HG03103 (cell line): ENCODE measurements around the gene GNAS.
A peak's percentile ranks its signal among the peaks of the same experiment; 100 is the strongest.

Experiments
- ATAC-seq: cut with Tn5 transposase; IDR thresholded peaks from one replicate; pipeline ENCODE4 v1.9.1; 2021; ENCODE audit warnings: low read depth; ENCODE audit not compliant: unreplicated experiment

Gene GNAS

DNA sequence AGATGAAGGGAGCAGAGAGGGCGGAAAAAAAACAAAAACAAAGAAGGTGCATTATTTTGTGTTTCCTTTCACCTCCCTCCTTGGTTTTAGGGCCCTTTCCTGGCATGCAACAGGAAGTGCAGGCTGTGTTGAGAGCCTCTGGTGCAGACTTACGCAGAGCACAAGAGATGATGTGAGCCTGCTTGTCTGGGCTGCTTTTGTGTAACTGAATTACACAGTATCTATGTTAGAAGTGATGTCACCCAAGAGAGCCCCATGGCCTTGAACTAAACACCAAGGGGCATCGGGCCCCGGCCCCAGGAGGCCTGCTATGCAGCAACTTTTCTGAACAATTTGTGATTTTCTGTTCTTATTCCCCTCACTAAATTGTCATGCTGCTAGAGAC, 25.5 kb downstream of the GNAS start:
- no peak for ATAC-seq

DNA sequence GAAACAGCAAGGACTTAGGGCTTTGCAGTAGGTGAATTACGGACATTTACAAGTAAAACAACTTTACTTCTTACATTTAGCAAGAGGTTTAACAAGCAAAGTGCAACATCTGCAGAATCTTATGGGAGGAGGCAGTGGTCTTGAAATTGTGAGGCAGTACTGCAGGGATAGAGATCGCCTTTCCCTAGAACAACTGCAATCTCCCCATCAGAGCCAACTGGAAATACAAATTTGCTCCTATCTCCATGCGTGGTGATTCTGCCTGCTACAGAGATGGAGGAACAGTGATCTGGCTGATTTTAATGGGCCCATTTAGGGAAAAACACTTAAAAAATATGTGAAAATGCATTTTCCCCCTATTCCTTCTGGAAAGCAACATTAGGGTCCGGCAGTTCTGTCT, 25.9 kb downstream of the GNAS start:
- no peak for ATAC-seq

DNA sequence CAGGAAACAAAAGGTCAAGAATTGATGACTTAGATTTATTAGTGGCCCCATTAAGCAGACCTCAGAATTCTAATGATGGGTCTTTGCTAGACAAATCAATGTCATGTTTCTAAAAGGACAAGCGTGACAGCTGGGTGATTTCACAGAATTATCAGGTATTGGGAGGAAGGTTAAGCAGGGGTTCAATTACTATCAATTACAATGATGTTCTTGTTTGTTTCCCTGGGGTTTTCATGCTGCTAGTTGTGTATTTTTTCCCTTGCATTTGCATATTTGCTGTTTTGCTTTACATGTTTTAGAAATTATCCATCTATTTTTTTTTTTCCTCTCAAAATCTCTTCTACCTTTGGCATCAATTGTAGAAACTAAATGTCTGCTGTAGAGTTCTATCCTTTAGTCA, 27.9 kb downstream of the GNAS start:
- ATAC-seq = no peak

DNA sequence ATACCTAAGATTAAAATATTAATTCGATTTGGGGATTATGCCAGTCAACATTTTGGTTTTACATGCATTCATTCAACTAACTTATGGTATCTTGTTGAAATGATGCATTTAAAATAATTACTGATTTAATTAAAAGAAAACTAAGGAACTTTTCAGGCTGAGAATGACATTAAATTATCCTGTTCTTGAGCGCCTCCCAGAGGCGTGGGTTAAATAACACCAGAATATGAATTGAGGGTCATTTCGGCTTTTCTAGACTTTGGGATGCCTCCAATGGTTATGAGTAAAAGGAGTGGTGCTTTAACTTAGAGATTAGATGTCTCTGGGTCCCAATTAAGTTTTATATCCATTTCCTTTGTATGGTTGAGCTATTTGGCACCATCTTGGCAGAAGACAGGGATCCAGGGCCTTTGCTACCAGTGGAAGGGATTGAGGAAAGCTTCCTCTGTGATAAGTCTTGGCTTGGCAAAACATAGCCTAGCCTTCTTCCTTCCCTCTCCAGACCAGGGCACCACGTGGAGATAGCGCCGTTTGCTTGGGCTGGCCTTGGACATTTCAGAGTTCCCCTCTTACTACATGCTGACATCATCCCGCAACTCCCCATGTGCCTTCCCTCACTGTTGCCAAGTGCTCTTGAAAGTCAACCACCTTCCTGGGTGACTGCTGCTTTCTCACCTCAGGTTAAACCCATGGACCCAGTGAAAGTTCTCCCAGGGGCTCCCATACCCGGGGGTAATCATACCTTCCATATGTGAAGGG, 28.7 kb downstream of the GNAS start:
- ATAC-seq = no peak

DNA sequence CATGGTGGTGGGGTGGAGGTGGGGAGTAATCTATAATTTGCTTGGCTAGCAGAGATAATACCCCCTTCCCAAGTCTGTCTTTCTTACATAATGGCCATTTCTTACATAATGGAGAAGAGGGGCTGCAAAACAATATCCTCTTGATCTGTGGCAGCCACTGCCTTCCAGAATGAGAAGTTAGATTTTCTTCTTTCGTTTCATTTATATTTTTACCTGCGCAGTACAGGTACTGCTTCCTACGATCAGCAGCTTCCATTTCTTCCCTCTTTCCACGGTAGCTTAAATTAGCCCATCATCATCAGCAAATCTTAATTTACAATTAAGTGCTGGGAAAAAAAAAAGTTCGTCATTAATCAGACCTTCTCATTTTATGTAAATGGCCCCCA, 30.2 kb downstream of the GNAS start:
- no peak for ATAC-seq

DNA sequence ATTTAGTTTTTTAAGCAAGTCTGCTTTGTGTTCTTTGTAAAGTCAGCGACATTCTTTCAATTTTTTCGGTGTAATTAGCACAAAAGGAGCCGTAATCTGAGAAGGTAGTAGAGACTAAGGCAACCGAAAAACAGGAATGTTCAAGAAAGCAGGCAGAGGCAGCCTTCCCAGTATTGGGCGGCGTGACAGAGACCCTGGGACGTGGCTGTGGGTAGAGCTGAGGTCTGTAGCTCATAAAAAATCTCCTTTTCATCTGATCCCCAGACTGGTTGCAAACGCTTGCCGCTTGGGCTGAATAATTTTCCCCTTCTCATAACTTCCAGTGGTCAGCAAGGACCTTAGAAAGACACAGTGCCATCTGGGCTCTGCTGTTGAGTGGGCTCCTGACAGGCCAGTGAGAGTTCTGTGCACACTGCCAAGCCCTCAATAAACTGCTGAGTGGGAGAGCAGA, 30.8 kb downstream of the GNAS start:
- no peak for ATAC-seq

DNA sequence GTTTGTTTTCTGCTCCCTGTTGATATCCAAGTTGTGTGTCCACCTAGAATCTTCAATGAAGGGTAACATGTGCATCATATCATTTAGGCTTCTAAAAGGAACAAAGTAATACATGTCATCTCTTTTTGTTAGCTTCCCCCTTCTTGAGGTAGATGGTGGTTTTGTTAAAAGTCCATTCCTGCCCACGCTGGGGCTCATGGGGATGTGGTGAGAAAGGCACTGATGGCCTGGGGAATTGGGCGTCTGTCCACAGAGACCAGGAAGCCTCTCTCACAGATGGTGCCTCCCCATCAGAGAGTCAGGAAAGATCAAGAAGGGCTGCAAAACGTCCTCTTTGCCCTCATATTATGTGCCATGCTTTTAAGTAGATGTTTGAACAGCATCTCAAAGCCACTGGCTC, 32.5 kb downstream of the GNAS start:
- ATAC-seq = no peak

DNA sequence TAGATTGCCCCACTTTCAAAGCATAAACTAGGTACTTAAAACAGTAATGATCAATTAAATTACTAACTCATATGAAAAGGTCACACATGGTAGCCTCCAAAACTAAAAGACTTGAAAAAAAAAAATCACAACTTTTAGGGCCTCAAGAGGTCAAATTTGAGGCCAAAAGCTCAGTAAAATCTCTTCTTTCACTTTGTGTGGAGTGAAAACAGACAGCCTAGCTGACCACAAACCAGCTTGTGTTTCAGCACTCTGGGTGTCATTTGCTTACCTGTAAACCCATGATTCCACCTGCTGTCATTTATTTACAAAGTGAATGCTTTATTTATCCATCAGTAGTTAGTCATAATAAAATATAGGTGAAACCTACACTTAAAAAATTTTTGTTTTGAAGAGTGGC, 34.0 kb downstream of the GNAS start:
- no peak for ATAC-seq

DNA sequence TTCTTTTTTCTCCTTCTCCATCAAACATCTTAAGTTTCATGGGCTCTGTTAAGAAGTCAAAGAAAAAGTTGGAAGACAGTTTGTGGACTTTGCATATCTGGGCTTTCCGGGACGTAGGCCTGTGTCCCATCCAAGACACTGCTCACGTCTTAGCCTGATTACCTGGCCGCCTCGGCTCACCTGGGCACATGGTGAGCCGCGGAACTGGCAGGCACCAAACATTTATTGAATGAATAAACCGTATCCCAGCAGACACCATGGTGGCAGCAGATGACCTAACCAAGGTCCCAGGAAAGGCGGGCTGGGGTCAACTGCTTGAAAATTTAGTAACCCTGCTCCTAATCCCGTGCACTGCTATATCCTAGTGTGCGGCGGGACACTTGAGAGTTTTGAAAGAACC, 35.6 kb downstream of the GNAS start:
- no peak for ATAC-seq

DNA sequence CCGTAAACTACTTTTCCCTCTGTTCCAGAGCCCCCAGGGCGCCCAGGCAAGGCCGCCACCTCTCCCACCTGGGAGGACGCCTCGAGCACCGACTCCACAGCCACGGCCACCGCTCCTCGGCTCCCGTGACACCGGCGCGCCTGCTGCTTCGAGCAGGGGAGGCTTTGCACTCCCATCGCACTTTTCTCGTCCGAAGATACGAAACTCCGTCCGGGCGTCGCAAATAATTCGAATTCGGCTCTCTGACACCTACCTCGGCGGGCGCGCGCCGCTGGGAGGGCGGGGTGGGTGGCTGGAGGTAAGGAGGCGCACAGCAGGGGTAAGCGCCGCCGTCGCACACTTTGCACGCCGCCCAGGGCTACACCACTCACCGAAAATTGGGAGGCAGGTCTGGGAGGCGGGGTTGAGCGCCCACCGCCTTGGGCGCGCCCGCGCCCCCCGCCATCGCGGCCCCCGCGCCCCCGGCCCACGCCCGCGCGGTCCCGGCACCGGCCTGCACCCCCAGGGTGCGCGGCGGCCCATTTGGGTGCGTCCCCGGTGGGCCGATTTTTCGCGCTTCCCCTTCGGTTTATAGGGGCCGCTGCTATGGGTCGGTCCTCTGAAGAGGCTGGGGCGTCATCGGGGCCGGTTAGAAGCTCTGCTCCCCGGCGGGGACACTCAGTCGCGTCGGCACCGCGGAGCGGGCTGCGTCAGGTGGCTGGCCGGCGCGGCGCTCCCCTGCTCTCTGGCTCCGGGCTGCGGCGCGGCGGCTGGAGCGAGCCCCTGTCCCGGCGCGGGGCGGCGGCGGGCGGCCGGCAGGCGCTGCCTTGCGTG, 36.2 kb downstream of the GNAS start:
- peak; percentile 31 for ATAC-seq

DNA sequence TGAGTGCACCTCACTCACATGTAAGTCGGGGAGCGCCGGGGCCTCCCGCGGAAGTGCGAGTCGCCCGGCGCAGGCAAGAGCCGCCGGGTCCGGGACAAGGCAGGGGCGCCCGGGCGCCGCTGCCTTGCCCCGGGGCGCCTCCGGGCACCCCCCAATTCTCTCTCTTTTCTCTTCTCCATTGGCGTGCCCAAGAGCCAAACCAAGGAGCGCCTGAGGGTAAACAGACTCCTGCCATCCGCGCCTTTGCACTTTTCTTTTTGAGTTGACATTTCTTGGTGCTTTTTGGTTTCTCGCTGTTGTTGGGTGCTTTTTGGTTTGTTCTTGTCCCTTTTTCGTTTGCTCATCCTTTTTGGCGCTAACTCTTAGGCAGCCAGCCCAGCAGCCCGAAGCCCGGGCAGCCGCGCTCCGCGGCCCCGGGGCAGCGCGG, 36.8 kb downstream of the GNAS start:
- no peak for ATAC-seq

DNA sequence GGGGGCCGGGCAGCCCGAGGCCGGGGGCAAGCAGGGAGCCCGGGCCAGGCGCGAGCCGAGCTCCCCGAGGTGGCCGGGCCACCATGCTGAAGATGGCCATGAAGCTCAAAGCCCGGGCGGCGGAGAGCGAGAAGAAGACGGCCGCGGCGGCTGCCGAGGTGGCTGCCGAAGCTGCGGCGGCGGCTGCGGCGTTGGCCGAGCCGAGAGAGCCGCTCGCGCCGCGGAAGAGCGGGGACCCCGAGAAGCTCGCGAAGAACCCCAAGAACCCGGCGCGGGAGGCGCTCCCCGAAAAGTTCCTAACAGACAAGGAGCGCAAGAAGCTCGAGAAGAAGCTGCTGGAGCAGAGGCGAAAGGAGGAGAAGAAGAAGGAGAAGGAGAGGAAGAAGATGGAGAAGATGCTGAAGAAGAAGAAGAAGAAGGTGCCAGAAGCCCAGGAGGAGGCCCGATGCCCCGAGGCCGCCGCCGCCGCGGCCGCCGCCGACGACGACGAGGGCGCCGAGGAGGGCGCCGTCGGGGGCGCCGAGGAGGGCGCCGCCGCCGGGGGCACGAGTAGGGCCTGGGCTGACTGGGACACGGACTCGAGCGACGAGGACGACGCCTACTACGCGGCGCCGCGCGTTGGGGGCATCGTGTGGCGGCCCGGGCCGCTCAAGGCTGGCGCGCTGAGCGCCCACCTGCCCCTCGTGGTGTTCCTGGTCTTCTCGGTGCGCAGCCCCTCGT, 37.4 kb downstream of the GNAS start:
- ATAC-seq = no peak

DNA sequence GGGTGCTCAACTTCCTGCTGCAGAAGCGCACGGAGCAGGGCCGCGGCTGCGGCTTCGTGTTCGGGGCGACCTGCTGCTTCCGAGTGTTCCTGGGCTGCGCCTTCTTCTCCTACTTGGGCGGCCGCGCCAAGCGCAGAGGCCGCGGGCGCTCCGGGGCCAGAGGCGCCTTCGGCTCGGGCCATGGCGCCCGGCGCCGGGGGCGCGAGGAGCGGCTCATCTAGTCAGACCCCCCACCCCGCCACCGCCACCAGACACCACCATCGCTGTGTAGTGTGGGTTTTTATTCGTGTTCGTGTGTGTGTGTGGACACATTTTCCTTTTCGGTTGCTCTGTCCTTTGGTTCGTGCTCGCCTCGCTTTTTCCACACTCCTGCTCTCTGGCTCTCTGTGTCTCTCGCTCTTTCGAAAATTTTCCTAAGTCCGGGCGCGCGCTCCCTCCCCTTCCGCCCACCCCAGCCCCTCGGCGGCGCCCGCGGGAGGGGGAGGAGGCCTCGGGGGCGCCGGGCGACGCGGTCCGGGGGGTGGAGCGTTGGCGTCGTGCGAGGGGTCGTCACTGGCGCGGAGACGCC, 38.1 kb downstream of the GNAS start:
- peak; percentile 21 for ATAC-seq

DNA sequence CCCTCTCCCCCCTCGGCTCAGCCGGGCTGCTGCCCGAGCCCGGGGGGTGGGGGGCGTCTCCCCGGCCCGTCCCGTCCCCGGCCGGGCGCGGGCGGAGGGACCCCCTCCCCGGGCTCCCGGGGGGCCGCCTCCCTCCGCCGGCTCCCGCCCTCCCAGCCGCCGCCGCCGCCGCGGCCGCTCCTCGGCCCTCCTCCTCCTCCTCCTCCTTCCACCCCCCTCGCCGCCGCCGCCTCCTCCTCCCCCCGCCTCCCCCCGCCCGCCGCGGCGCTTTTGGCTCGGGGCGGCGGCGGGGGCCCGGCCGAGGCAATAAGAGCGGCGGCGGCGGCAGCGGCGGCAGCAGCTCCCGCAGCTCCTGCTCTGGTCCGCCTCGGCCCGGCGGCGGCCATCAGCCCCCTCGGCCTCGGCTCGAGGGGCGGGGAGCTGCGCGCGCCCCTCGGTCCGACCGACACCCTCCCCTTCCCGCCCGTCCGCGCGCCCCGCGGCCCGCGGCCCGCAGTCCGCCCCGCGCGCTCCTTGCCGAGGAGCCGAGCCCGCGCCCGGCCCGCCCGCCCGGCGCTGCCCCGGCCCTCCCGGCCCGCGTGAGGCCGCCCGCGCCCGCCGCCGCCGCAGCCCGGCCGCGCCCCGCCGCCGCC, 38.7 kb downstream of the GNAS start:
- peak; percentile 20 for ATAC-seq

DNA sequence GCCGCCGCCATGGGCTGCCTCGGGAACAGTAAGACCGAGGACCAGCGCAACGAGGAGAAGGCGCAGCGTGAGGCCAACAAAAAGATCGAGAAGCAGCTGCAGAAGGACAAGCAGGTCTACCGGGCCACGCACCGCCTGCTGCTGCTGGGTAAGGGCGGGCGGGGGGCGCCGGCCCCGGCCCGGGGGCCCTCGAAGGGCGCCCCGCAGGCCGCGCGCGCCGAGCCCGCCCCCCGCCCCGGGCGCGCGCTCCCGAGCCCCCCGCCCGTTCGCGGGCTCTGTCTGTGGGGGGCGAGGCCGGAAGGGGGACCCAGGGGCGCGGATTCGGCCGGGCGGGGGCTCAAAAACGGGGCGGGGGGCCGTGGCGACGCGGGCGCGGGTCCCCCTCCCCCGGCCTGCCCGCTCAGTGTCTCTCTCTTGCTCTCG, 39.2 kb downstream of the GNAS start:
- no peak for ATAC-seq

DNA sequence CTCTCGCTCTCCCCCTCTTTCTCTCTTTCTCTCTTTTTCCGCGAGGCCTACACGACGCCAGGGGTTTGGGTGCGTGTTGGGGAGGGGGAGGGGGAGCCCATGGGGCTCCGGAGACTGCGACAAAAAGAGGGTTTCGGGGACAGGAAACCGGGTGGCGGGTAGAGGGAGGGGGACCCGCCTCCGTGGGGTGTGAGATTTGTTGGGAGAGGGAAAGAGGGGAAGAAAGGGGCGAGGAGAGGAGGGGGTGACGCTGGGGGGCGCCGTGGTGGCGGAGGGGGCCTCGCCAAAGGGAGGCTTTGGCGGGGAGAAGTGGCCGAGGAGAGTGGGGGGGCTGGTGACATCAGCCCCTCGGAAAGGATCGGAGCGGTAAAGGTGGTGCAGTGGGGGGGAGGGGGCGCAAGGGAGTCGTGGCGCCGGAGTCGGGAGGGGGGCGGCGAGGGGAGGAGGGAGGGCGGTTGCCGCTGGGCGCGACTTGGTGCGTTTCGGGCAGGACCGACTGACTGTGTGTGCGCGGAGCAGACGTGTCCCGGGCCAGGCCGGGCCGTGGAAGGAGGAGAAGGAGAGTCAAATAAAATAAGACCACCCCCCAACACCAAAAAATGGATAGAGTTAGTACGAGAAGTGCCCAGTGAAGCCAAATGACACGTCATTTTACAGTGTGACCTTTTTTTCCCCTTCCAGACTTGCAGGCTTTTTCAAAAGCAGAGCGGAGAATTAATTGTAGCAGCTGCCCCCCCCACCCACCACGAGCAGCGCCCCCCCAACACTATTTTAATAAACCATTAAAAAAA, 39.8 kb downstream of the GNAS start:
- ATAC-seq = no peak

DNA sequence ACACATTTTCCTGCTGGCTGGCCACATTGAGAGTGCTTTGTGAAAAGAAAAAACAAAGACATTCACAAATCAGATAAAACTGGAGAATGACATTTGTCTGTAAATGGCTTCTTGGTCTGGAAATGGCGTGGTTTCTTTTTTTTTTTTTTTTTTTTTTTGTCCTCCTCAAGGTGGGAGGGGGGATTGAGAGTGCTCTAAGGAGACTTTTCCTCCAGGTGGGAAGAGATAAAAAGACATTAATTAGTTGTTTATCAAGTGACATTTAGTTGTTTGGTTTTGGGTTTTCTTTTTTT, 40.4 kb downstream of the GNAS start:
- no peak for ATAC-seq

DNA sequence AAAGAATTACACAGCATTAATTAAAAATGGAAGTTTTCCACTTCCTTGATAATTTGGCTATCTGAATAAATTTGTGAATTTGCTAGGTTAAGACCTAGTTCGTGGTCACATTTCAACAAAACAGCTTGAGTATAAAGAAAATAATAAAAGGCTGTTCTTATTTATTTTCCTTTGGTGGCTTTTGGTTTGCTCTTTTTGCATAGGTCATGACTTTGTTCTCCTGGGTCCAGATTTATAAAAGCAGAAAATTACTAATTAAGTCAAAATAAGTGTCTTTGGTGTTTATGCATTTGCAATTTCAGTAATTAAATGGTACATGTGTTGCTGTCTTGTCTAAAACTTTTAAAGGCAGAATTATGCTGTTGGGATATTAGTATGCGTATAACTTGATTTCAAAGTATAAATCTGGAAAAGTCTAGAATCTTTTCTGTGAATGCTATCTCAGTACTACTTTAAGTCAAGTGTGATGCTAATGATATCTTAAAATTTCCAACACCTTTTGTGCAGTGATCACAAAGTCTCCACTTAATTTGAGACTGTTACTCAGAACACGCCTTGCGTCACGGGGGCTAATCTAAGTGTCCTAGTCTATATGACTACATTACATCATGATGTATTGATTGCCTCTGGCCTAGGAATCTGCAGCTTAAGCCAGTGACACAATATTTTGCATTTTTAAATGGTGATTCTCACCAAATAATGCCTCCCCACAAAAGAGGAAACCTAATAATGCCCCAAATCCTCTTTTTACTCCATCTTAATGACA, 41.0 kb downstream of the GNAS start:
- ATAC-seq = no peak
